HepG2 (cell line): ENCODE measurements around the gene OR5P2. TPM values are rescaled to one million over a fixed set of nuclear protein-coding genes. Genes with fewer than 3 reads are reported as not detected.

Experiments used
- NFE2L1 ChIP-seq: sonication (generic); formaldehyde crosslinking; IDR thresholded peaks from 2 replicates; pipeline ENCODE4 v1.4.0; 2020; ENCODE audit warnings: missing genetic modification reagents, mild to moderate bottlenecking, borderline replicate concordance
- SOX5 ChIP-seq: IDR thresholded peaks from 2 replicates; pipeline ENCODE4 v1.6.1; 2016; ENCODE audit warnings: borderline replicate concordance
- TBL1XR1 ChIP-seq: fragments of 150-350 bp; IDR thresholded peaks from 2 replicates; pipeline ENCODE4 v1.6.1; 2014; ENCODE audit warnings: borderline replicate concordance, low read length; ENCODE audit not compliant: partially characterized antibody
- ZNF343 ChIP-seq: sonication (generic); formaldehyde crosslinking; IDR thresholded peaks from 2 replicates; pipeline ENCODE4 v1.4.0; 2020; ENCODE audit warnings: mild to moderate bottlenecking, missing genetic modification reagents
- ZNF598 ChIP-seq: sonication (generic); formaldehyde crosslinking; IDR thresholded peaks from 2 replicates; pipeline ENCODE4 v1.5.1; 2020; ENCODE audit warnings: mild to moderate bottlenecking, missing genetic modification reagents, borderline replicate concordance
- ZNF674 ChIP-seq: sonication (generic); formaldehyde crosslinking; IDR thresholded peaks from 2 replicates; pipeline ENCODE4 v1.5.0; 2020; ENCODE audit warnings: low read depth, mild to moderate bottlenecking, missing genetic modification reagents
- polyA plus RNA-seq, 8 experiments: library from polyadenylated mRNA; depleted of rRNA in 3 of 8; stranded (reverse) in 7 of 8; unstranded in 1 of 8; fragments of >200 nt; fragmentation: Illumina TruSeq in 4 of 8; extraction: Trizol in 4 of 8; gene quantifications; 2 replicates each; pipeline versions ENCODE4 v1.2.1 to v1.2.3, GENCODE V29; 2011 to 2016; ENCODE audit warnings: low read depth in 4 of 8, missing spikeins in 1 of 8, mixed read lengths in 1 of 8; ENCODE audit not compliant: insufficient read depth in 1 of 8
- total RNA-seq, 5 experiments: library from RNA; depleted of rRNA; stranded (reverse); fragments of >200 nt; fragmentation: Illumina TruSeq; extraction: Trizol; gene quantifications; 2 replicates each; pipeline ENCODE4 v1.2.3, GENCODE V29; 2016; ENCODE audit warnings: low read depth in 1 of 5
- TF ChIP-seq, protein P1 (sequence below): sonication (generic); formaldehyde crosslinking; IDR thresholded peaks from 2 replicates; pipeline ENCODE4 v1.5.0; 2020; ENCODE audit warnings: mild to moderate bottlenecking, missing genetic modification reagents, borderline replicate concordance

OR5P2 gene
- total and polyA plus RNA-seq, 2 of the 13 experiments (the other 11 are each of a cell fraction or from before 2014, with no cell fraction given), result not detected

DNA sequence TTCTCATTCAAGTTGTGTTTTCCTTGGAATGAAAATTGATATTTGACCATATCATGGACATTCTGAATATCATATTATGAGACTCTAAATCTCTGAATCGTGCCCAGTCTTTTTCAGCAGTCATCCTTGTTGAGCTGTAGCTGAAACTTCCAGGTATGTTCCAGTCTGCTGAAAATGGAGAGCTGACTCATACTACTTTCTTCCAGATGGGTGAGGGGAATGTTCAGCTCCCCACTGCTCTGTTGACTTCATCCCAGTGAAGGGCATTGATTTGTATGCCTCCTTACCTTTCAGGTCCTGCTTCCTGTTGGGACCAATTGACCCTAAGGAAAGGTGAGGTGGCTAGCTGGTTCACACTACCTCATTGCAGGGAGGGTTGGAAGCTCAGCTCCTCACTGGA is 3.5 kb downstream of the OR5P2 start (continued):
- TF ChIP-seq, protein P1, sequence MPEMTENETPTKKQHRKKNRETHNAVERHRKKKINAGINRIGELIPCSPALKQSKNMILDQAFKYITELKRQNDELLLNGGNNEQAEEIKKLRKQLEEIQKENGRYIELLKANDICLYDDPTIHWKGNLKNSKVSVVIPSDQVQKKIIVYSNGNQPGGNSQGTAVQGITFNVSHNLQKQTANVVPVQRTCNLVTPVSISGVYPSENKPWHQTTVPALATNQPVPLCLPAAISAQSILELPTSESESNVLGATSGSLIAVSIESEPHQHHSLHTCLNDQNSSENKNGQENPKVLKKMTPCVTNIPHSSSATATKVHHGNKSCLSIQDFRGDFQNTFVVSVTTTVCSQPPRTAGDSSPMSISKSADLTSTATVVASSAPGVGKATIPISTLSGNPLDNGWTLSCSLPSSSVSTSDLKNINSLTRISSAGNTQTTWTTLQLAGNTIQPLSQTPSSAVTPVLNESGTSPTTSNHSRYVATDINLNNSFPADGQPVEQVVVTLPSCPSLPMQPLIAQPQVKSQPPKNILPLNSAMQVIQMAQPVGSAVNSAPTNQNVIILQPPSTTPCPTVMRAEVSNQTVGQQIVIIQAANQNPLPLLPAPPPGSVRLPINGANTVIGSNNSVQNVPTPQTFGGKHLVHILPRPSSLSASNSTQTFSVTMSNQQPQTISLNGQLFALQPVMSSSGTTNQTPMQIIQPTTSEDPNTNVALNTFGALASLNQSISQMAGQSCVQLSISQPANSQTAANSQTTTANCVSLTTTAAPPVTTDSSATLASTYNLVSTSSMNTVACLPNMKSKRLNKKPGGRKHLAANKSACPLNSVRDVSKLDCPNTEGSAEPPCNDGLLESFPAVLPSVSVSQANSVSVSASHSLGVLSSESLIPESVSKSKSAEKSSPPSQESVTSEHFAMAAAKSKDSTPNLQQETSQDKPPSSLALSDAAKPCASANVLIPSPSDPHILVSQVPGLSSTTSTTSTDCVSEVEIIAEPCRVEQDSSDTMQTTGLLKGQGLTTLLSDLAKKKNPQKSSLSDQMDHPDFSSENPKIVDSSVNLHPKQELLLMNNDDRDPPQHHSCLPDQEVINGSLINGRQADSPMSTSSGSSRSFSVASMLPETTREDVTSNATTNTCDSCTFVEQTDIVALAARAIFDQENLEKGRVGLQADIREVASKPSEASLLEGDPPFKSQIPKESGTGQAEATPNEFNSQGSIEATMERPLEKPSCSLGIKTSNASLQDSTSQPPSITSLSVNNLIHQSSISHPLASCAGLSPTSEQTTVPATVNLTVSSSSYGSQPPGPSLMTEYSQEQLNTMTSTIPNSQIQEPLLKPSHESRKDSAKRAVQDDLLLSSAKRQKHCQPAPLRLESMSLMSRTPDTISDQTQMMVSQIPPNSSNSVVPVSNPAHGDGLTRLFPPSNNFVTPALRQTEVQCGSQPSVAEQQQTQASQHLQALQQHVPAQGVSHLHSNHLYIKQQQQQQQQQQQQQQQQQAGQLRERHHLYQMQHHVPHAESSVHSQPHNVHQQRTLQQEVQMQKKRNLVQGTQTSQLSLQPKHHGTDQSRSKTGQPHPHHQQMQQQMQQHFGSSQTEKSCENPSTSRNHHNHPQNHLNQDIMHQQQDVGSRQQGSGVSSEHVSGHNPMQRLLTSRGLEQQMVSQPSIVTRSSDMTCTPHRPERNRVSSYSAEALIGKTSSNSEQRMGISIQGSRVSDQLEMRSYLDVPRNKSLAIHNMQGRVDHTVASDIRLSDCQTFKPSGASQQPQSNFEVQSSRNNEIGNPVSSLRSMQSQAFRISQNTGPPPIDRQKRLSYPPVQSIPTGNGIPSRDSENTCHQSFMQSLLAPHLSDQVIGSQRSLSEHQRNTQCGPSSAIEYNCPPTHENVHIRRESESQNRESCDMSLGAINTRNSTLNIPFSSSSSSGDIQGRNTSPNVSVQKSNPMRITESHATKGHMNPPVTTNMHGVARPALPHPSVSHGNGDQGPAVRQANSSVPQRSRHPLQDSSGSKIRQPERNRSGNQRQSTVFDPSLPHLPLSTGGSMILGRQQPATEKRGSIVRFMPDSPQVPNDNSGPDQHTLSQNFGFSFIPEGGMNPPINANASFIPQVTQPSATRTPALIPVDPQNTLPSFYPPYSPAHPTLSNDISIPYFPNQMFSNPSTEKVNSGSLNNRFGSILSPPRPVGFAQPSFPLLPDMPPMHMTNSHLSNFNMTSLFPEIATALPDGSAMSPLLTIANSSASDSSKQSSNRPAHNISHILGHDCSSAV (CRISPR knock-in tag), result no peak
- TF ChIP-seq TBL1XR1, result no peak
- TF ChIP-seq ZNF674 (CRISPR knock-in tag), result no peak
- TF ChIP-seq ZNF343 (CRISPR knock-in tag), result no peak
- TF ChIP-seq NFE2L1, result no peak
- no peak for TF ChIP-seq SOX5
- TF ChIP-seq ZNF598, result no peak
- TF ChIP-seq, all 625 proteins: peak for 0
